GM19328 (cell line): ENCODE results near the gene SLC1A3.

Source experiments
- ATAC-seq: cut with Tn5 transposase; IDR thresholded peaks from one replicate; pipeline ENCODE4 v1.9.1; 2021; ENCODE audit warnings: mild to moderate bottlenecking, moderate library complexity; ENCODE audit not compliant: unreplicated experiment

The SLC1A3 gene

GRCh38 chr5:36683821-36684434 lies 77.5 kb downstream of the SLC1A3 start:
- no peak for ATAC-seq

GRCh38 chr5:36685631-36686288 lies 79.4 kb downstream of the SLC1A3 start:
- no peak for ATAC-seq

GRCh38 chr5:36686881-36687280 lies 80.5 kb downstream of the SLC1A3 start:
- no peak for ATAC-seq

GRCh38 chr5:36688722-36689121 lies 82.3 kb downstream of the SLC1A3 start:
- ATAC-seq = no peak

- ATAC-seq = no peak
Measured at GRCh38 chr5:36689225-36689624, 82.8 kb downstream of the SLC1A3 start.

- ATAC-seq = peak; percentile 86
Measured at GRCh38 chr5:36690041-36690961, 83.9 kb downstream of the SLC1A3 start.

GRCh38 chr5:36691226-36691625 lies 84.8 kb downstream of the SLC1A3 start:
- ATAC-seq = no peak

- no peak for ATAC-seq
Measured at GRCh38 chr5:36691696-36692371, 85.4 kb downstream of the SLC1A3 start.

GRCh38 chr5:36692791-36693763 lies 86.7 kb downstream of the SLC1A3 start:
- ATAC-seq = peak; percentile 35

GRCh38 chr5:36694351-36694750 lies 87.9 kb downstream of the SLC1A3 start:
- ATAC-seq = no peak

GRCh38 chr5:36696059-36696673 lies 89.8 kb downstream of the SLC1A3 start:
- no peak for ATAC-seq

- no peak for ATAC-seq
Measured at GRCh38 chr5:36698031-36698430, 91.6 kb downstream of the SLC1A3 start.

- peak; percentile 99 for ATAC-seq
Measured at GRCh38 chr5:36701085-36701698, 94.8 kb downstream of the SLC1A3 start.

- ATAC-seq = no peak
Measured at GRCh38 chr5:36703245-36703860, 96.9 kb downstream of the SLC1A3 start.

- no peak for ATAC-seq
Measured at GRCh38 chr5:36704131-36704530, 97.7 kb downstream of the SLC1A3 start.

GRCh38 chr5:36705055-36705454 lies 98.6 kb downstream of the SLC1A3 start:
- ATAC-seq = no peak

GRCh38 chr5:36706662-36707061 lies 100.3 kb downstream of the SLC1A3 start:
- ATAC-seq = no peak

GRCh38 chr5:36708996-36709395 lies 102.6 kb downstream of the SLC1A3 start:
- ATAC-seq = no peak

GRCh38 chr5:36710039-36710438 lies 103.6 kb downstream of the SLC1A3 start:
- ATAC-seq = no peak
